HG03520 (cell line): Measurements from ENCODE around the gene DLG4.
"Not testable (repeated sequence)": the region's sequence is repeated elsewhere in the genome, so short reads cannot be mapped to it uniquely, and the experiment has no call there.

Experiments used
- ATAC-seq: cut with Tn5 transposase; IDR thresholded peaks from one replicate; pipeline ENCODE4 v1.9.1; 2021; ENCODE audit warnings: mild to moderate bottlenecking, moderate library complexity; ENCODE audit not compliant: unreplicated experiment

Gene DLG4

DNA sequence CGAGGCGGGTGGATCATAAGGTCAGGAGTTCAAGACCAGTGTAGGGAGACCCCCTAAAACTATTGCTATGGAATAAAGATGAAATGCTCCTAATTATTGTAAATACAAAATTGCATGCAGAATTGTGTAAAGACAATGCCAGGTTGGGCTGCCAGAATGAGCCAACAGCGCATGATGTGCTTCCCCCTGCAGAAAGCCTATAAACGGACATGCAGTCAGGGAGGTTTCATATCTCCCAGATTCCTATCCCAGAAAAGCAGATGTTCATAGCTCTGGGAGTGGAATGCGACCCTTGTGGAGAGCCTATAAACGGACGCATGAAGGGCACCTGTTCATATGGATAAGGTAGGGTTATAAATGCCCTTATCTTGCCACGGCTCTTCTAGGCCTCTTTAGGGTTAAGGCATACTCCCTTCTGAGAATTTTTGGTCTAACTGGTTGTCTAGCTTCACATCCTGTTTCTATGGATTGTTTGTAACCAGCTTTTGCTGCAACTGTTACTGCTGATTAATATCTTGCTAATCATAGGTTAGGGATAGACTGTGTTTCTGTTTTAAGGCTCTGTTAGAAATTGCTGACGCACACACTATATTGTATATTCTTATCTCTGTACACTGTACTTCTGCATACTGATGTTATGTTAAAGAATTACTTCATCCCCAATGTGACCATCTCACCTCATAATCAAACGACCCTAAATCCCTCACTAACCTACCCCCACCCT, 50.6 kb downstream of the DLG4 start:
- ATAC-seq = not testable (repeated sequence)

DNA sequence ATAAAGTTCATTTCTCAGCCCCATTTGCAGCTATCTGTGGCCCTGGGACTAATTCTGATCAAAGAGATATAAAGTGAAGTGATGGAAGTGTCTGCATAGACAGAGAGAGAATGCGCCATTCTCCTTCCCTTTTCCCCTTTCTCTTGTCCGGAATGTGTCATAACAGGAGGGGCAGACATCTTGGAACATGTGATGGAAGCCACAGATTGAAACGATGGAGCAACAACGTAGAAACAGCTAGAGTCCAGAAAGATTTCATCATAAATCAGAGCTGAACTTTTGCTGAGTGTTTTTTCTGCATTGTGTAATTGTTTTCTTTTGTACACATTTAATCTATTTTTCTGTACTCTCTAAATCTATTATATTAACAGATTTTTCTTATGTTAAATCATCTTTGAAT, 51.8 kb downstream of the DLG4 start:
- ATAC-seq = no peak

DNA sequence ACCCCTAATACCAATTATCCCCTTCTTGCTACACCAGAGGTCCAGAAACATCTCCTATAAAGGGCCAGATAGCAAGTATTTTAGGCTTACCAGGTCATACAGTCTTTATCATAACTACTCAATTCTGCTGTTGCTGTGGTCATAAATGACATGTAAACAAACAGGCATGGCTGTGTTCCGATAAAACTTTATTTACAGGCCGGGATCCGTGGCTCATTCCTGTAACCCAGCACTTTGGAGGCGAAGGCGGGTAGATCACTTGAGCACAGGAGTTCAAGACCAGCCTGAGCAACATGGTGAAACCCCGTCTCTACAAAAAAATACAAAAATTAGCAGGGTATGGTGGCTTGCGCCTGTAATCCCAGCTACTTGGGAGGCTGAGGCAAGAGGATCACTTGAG, 52.8 kb downstream of the DLG4 start:
- ATAC-seq = no peak

DNA sequence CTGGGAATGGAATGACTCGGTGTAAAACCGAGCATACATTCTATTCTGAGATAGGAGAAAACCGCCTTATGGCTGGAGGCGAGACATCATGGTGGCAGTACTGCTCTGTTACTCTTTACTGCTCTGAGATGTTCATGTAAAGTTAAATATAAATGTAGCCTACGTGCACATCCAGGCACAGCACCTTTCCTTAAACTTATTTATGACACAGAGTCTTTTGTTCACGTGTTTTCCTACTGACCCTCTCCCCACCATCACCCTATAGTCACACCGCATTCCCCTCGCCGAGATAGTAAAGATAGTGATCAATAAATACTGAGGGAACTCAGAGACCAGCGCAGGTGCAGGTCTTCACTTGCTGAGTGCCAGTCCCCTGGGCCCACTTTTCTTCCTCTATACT, 60.1 kb downstream of the DLG4 start:
- not testable (repeated sequence) for ATAC-seq

DNA sequence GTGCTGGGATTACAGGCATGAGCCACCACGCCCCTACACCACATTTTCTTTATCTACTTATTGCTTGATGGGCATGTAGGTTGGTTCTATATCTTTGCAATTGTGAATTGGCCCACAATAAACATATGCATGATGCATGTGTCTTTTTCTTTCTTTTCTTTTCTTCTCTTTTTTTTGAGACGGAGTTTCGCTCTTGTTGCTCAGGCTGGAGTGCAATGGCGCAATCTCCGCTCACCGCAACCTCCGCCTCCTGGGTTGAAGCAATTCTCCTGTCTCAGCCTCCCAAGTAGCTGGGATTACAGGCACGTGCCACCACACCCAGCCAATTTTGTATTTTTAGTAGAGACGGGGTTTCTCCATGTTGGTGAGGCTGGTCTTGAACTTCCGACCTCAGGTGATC, 61.2 kb downstream of the DLG4 start:
- ATAC-seq = not testable (repeated sequence)

DNA sequence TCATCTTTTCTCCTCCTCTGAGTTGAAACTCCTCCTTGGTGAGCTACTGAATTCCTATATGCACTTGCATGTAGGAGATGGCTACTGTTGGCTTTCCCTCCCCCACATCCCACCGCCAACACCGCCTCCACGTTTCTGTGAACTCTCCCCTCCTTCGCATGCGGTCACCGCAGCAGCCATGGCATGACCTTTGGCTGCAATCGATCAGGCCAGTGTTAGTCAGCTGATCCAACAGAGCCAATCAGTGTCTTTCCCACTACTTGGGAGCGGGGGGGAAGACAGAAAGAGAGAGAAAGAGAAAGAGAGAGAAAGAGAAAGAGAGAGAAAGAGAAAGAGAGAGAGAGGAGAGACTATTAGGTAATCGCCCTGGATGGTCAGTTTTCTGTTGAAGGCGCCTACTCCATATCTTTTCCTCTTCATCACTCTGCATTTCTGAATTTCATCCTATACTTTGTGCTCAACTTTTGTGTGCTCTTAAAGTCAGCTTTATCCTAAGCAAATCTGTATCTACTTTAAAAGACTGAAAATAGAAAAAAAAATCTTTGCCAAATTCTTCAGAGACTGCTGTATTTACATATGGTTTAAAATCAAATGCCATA, 63.2 kb downstream of the DLG4 start:
- no peak for ATAC-seq

DNA sequence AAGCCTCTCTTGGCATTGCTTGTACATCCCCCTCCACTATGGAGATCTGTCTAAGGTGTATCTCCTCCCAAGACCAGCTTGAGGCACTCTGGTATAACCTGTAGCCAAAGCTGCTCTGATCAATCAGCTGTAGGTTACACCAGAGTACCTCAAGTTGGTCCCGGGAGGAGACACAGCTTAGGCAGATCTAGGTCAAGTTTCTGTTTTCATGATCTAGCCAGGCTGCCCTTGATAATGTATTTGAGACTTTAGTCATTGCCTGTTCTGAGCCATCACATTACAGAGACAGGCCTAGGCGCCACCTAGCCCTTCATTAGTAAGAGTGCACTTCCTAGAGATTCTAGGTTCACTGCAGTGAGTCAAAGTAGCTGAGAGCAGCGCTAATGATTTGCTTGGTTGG, 71.9 kb downstream of the DLG4 start:
- no peak for ATAC-seq

DNA sequence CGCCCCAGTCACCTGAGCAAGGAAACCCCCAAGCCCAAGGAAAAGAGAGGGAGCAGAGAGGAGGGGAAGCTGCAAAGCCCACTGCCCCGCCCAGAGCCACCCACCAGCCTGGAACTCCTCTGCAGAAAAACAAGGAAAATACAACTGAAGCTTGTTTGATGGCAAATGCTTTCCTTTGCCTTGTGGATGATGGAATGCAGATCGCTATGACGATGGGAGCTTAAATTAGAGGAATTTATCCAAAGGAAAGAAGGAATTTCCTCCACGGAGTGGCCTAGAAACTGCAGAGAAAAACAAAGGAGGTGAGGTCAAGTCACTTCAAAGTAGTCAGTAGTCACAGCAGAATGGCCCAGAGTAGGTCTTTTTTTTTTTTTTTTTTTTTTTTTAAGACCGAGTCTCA, 73.5 kb downstream of the DLG4 start:
- ATAC-seq = no peak

DNA sequence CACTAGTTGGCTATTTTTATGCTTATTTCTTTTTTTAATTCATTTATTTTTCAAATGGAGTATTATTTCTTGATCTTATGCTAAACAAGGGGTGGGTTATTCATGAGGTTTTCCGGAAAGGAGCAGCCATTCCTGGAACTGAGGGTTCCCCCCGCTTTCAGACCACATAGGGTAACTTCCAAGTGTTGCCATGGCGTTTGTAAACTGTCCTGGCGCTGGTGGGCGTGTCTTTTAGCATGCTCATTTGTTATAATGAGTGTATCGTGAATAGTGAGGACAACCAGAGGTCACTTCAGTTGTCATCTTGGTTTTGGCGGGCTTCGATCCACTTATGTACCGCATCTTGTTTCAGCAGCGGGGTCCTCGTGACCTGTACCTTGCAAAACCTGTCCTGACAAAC, 75.4 kb downstream of the DLG4 start:
- no peak for ATAC-seq

DNA sequence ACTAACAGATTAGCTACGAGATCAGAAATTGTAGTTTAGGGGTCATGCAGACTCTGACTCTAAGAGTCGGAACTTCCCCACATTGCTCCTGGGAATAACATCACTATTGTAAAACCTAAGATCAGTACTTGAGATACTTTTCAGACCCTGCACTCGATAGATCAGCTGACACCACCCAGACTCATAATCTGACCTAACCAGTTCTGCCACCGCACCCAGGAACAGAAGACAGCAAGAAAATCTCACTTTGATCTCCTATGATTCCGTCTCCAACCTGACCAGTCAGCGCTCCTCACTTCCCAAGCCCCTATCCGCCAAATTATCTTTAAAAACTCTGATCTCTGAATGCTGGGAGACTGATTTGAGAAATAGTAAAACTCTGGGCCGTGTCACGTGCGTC, 77.8 kb downstream of the DLG4 start:
- no peak for ATAC-seq

DNA sequence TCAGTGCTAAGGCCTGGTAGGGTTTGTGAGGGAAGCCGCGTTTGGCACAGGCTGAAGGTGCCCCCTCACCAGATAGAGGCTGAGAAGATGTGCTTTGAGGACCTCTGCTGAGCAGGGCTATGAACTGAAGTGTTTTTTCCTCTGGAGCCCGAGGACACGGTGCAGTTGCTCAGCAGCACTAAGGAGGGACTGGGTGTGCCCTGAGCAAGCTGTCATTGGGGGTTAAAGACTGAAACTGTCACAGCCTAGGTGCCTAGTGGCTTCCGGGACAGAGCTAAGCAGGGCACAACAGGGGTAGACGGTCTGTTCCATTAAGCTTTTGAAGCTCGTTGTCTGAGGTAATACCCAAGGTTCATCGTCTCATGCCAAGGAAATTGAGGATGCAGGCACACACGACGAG, 80.2 kb downstream of the DLG4 start:
- no peak for ATAC-seq

DNA sequence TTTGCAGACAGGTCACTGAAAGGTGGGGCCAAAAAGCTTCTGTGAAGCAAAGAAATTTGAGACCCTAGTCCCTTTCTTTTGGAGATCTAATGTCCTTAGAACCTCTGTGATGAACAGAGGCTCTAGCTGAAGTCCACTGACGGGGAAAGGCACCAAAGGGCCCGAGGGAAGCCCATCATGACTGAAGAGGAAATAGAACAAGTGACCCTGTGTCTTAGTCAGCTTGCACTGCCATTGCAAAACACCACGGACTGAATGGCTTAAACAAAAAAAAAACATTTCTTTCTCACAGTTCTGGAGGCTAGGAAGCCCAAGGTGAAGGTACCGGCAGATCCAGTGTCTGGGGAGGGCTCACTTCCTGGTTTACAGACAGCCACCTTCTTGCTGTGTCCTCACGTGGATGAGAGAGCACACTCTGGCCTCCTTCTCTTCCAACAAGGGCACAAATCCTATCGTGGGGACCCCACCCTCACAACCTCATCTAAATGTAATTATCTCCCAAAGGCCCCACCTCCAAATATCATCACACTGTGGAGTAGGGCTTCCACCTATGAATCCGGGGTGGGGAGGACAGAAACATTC, 80.7 kb downstream of the DLG4 start:
- no peak for ATAC-seq

DNA sequence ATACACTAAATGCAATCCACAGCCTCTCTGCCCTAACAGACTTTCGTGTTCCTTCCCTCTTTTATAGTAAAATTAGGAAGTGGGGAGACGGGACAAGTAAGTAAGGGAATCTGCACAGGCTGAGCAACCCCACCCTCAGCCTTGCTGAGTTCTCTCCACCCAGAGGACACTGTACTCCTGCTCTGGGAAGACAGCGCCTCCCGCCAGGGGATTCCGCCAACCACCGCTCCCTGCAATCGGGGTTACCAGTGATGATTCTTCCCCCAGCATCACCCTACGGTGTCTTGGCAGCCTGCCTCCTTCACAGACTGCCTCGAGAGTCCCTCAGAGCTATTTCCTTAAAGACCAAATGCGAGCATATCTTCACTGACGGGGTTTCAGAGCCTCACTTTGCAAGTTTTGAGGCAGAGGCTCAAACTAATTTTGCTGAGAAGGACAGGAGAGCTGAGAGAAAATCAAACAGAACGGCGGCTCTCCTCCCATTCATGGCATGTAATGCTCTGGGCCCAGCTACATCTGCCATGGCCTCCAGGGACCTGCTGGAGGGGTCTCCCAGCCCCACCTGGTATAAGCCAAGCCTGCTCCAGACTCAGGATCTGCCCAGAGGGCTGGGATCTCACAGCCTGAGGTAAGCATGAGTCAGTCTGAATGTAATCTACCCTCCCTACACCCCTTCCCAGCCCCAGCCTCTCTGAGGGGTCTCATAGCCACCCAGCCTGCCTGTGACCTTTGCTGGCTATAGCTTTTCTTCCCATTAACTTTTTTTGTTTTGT, 82.3 kb downstream of the DLG4 start:
- no peak for ATAC-seq
